CD4-positive, alpha-beta memory T cell (primary cell): ENCODE results near the gene RAD18. TPM values are rescaled to one million over a fixed set of nuclear protein-coding genes. Genes with fewer than 3 reads are reported as not detected.

Experiments
- CTCF ChIA-PET: fragments of 350-600 bp; sonication (Branson Sonifier 250); formaldehyde crosslinking; loops from one replicate; lab custom pipeline; 2021; ENCODE audit warnings: inconsistent platforms; ENCODE audit not compliant: partially characterized antibody; lab: Charles Lee
- POLR2A ChIA-PET: fragments of 350-600 bp; sonication (Branson Sonifier 250); formaldehyde crosslinking; loops from one replicate; lab custom pipeline; 2021; ENCODE audit not compliant: partially characterized antibody; lab: Charles Lee
- DNase-seq, 5 donors: peaks; one replicate each; pipeline versions ENCODE4 v3.0.0 to v3.0.0-alpha.2; 2020 to 2022; ENCODE audit warnings: mixed read lengths in 1 of 5
- H3K27ac ChIP-seq: one replicate; pipeline ENCODE4 v1.7.0; 2013; ENCODE audit warnings: low read depth, low read length
- H3K27me3 ChIP-seq: 2 replicates; pipeline ENCODE4 v1.7.0; 2013; ENCODE audit warnings: mild to moderate bottlenecking, low read length, moderate library complexity; ENCODE audit not compliant: insufficient read depth
- H3K36me3 ChIP-seq: 2 replicates; pipeline ENCODE4 v1.7.0; 2013; ENCODE audit warnings: mild to moderate bottlenecking, low read length, moderate library complexity; ENCODE audit not compliant: insufficient read depth
- H3K4me1 ChIP-seq: 2 replicates; pipeline ENCODE4 v1.7.0; 2013; ENCODE audit warnings: mild to moderate bottlenecking, low read length, moderate library complexity; ENCODE audit not compliant: insufficient read depth
- H3K4me3 ChIP-seq, 2 donors: one replicate each; pipeline ENCODE4 v1.7.0; 2013; ENCODE audit warnings: low read length in 2 of 2, mild to moderate bottlenecking in 1 of 2
- H3K9me3 ChIP-seq, 2 donors: one replicate each; pipeline ENCODE4 v1.7.0; 2013; ENCODE audit warnings: low read length in 2 of 2, control low read depth in 1 of 2; ENCODE audit not compliant: control insufficient read depth in 1 of 2
- H3K27ac Mint-ChIP-seq, 7 donors: one replicate each; pipeline ENCODE4 v1.8.0; 2020 to 2021; ENCODE audit warnings: mixed read lengths in 7 of 7, mild to moderate bottlenecking in 6 of 7, inconsistent platforms in 3 of 7, moderate library complexity in 3 of 7
- H3K27me3 Mint-ChIP-seq, 2 donors: one replicate each; pipeline ENCODE4 v1.8.0; 2020 to 2021; ENCODE audit warnings: mixed read lengths in 2 of 2
- H3K36me3 Mint-ChIP-seq, 2 donors: one replicate each; pipeline ENCODE4 v1.8.0; 2020 to 2021; ENCODE audit warnings: mixed read lengths in 2 of 2, inconsistent platforms in 1 of 2, mild to moderate bottlenecking in 1 of 2
- H3K4me1 Mint-ChIP-seq, 4 donors: one replicate each; pipeline ENCODE4 v1.8.0; 2020 to 2021; ENCODE audit warnings: mixed read lengths in 4 of 4, mild to moderate bottlenecking in 1 of 4
- H3K4me3 Mint-ChIP-seq, 8 donors: one replicate each; pipeline ENCODE4 v1.8.0; 2020 to 2021; ENCODE audit warnings: mixed read lengths in 8 of 8, mild to moderate bottlenecking in 7 of 8, moderate library complexity in 6 of 8, inconsistent platforms in 3 of 8
- H3K9me3 Mint-ChIP-seq, 8 donors: one replicate each; pipeline ENCODE4 v1.8.0; 2020 to 2021; ENCODE audit warnings: mixed read lengths in 8 of 8, mild to moderate bottlenecking in 5 of 8, inconsistent platforms in 3 of 8, moderate library complexity in 1 of 8
- intact Hi-C: fragments of 100-400 bp; cut with micrococcal nuclease; formaldehyde crosslinking; loops from one replicate; pipeline ENCODE4 v1.15.1; 2023
- polyA plus RNA-seq, 2 donors: library from polyadenylated mRNA; unstranded; fragments of 300-500 nt; fragmentation: Illumina TruSeq; gene quantifications; one replicate each; pipeline ENCODE4 v1.2.3, GENCODE V29; 2021
- total RNA-seq, 2 experiments: library from RNA; stranded (reverse); gene quantifications; one replicate each; pipeline ENCODE4 v1.2.3, GENCODE V29; 2021

RAD18 gene
- total and polyA plus RNA-seq, 4 experiments from 2014 or later, result 11.9 to 17.6 (median 15.7) TPM

DNA sequence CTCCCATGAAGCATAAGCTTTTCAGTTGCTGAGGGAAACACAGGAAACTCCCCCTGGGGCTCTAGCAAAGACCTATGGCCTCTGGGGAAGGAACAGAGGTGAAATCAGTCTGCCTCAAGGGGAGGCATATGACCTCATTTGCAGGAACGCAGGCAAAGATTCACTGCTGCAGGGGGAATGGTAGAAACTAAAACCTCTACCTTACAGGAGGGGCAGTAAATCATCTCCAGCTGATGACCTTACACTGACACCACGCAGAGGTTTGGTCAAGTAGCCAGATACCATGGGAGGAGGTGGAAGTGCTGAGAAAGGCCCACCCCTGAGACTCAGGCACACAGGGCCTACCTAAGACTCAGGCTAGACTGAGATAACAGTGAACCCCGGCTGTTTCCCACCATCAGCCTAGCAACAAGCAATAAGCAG, 81.1 kb downstream of the RAD18 start:
- no peaks in the 10 kb centered on the region for H3K27me3 ChIP-seq
- H3K27ac ChIP-seq, result no peak overlapping the region
- intact Hi-C loops, result no loop called here
- H3K27me3 Mint-ChIP-seq, result no peaks in the 10 kb centered on the region
- no peaks in the 10 kb centered on the region for H3K9me3 ChIP-seq
- H3K4me1 ChIP-seq, result no peaks in the 10 kb centered on the region
- H3K4me3 Mint-ChIP-seq, result no peak overlapping the region
- peaks cover 0 to 3% (median 0%) of the 10 kb centered on the region in 8 donors for H3K9me3 Mint-ChIP-seq
- peaks cover 0 to 2% (median 0%) of the 10 kb centered on the region in 4 donors for H3K4me1 Mint-ChIP-seq
- no peak overlapping the region for H3K27ac Mint-ChIP-seq
- H3K36me3 ChIP-seq, result peaks cover 7% of the 10 kb centered on the region
- peaks cover 60 to 75% of the 10 kb centered on the region in 2 donors for H3K36me3 Mint-ChIP-seq
- POLR2A ChIA-PET, result no interaction called here
- no peak overlapping the region for H3K4me3 ChIP-seq
- no peak for DNase-seq
- CTCF ChIA-PET, result no interaction called here

DNA sequence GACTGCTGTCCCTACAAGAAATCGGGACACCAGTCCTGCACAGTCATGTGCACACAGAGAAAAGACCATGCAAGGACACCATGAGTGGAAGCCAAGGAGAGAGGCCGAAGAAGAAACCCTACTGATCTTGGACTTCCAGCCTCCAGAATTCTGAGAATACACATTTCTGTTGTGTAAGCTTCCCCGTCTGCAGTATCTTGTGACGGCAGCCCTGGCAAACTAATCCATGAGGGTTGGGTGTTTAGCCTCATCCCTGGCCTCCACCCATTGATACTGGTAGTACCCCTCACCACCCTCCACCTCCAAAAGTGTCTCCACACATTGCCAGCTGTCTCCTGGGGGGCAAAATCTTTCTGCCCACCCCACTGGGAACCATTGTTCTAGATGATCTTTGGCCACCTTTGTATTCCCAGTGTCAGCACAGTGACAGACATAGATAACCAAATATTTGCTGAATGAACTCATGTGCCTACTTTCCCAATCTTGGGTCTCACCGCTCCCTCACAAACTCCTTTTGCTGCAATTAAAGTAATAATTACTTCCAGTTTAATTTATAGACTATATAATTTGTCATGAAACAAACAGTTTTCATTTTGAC, 83.8 kb downstream of the RAD18 start:
- peaks cover 49 to 63% of the 10 kb centered on the region in 2 donors for H3K36me3 Mint-ChIP-seq
- H3K27ac ChIP-seq, result no peak overlapping the region
- H3K27ac Mint-ChIP-seq, result no peak overlapping the region
- POLR2A ChIA-PET, result no interaction called here
- H3K4me1 ChIP-seq, result no peaks in the 10 kb centered on the region
- H3K4me3 Mint-ChIP-seq, result no peak overlapping the region
- H3K27me3 Mint-ChIP-seq, result no peaks in the 10 kb centered on the region
- no peak for DNase-seq
- peaks cover 7% of the 10 kb centered on the region for H3K36me3 ChIP-seq
- no peaks in the 10 kb centered on the region for H3K9me3 ChIP-seq
- CTCF ChIA-PET, result interaction anchor here (0.5 kb wide), 1 partner anchor 462 kb away, joined by 3 read pairs; no protein-coding TSS in a partner anchor
- no peaks in the 10 kb centered on the region for H3K27me3 ChIP-seq
- no peak overlapping the region for H3K4me3 ChIP-seq
- intact Hi-C loops, result no loop called here
- peaks cover 0 to 3% (median 0%) of the 10 kb centered on the region in 8 donors for H3K9me3 Mint-ChIP-seq
- H3K4me1 Mint-ChIP-seq, result peaks cover 0 to 2% (median 0%) of the 10 kb centered on the region in 4 donors

DNA sequence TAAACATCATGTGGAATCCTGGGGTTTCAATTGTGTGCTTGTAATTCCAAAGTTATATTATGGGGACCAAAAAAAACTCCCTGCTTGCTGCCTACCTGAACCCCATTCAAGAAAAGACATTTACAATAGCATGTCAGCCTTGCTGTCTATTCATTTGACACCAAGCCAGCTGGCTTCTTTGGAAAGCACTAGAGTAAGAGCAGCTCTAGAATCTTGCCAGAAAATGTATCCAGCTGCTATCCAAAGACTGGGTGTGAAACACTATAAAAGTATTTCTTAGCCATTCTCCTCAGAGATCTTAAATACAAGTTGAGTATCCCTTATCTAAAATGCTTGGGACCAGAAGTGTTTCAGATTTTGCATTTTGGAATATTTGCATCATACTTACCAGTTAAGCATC, 87.4 kb downstream of the RAD18 start:
- Mint-ChIP-seq H3K4me3 (no peak overlapping the region), H3K9me3 (no peaks in the 10 kb centered on the region), H3K27ac (no peak overlapping the region), H3K27me3 (no peaks in the 10 kb centered on the region), H3K4me1 (no peaks in the 10 kb centered on the region), H3K36me3 (peaks cover 29 to 38% of the 10 kb centered on the region in 2 donors)
- no peak overlapping the region for H3K4me3 ChIP-seq
- POLR2A ChIA-PET, result no interaction called here
- DNase-seq, result no peak
- no peaks in the 10 kb centered on the region for H3K9me3 ChIP-seq
- no peaks in the 10 kb centered on the region for H3K27me3 ChIP-seq
- intact Hi-C loops, result no loop called here
- CTCF ChIA-PET, result no interaction called here
- H3K4me1 ChIP-seq, result no peaks in the 10 kb centered on the region
- H3K27ac ChIP-seq, result no peak overlapping the region
- peaks cover 5% of the 10 kb centered on the region for H3K36me3 ChIP-seq

DNA sequence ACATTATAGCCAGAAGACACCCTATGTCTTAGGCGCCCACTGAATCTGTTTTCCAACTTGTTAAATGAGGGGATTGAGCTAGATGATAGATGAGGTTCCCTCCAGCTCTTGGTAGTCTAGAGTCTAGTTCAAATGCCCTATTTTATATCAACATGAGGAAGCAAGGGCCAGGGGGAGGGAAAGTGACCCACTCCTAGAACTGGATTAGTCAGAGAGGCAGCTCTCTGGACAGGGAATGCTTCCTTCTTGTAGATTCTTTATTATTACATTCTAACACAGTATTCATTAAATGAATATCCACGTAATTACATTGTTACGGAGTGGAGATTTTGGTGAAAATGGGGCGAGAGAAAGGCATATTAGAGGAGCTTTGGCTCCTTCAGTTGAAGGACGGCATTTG, 89.5 kb downstream of the RAD18 start:
- Mint-ChIP-seq H3K4me1 (no peaks in the 10 kb centered on the region), H3K27me3 (no peaks in the 10 kb centered on the region), H3K4me3 (no peak overlapping the region), H3K27ac (no peak overlapping the region), H3K36me3 (peaks cover 16 to 25% of the 10 kb centered on the region in 2 donors), H3K9me3 (peaks cover 0 to 5% (median 0%) of the 10 kb centered on the region in 8 donors)
- intact Hi-C loops, result no loop called here
- Histone ChIP-seq H3K4me1 (no peaks in the 10 kb centered on the region), H3K27me3 (no peaks in the 10 kb centered on the region), H3K27ac (no peak overlapping the region), H3K36me3 (no peaks in the 10 kb centered on the region), H3K9me3 (no peaks in the 10 kb centered on the region), H3K4me3 (no peak overlapping the region)
- CTCF ChIA-PET, result no interaction called here
- no peak for DNase-seq
- POLR2A ChIA-PET, result no interaction called here

DNA sequence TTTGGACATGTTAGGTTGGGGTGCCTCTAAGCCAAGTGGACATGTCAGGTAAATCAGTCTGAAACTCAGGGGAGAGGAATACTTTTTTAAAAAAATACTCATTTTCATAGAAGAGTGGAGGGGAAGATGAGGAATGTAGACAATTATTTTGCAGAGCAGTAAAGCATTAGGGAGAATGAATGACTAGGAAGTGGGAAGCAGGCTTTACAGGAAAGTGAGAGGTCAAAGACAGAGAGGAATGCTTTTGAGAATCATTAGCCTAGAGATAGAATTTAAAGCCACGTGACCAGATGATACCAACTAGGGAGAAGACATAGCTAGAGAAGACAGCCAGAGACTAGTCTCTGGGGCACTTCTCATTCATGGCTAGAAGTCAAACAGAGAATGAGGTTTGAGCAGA, 91.0 kb downstream of the RAD18 start:
- intact Hi-C loops, result no loop called here
- ChIA-PET CTCF (no interaction called here), POLR2A (no interaction called here)
- H3K27ac ChIP-seq, result no peak overlapping the region
- no peaks in the 10 kb centered on the region for H3K27me3 ChIP-seq
- no peak overlapping the region for H3K4me3 Mint-ChIP-seq
- peaks cover 3 to 12% of the 10 kb centered on the region in 2 donors for H3K36me3 Mint-ChIP-seq
- no peaks in the 10 kb centered on the region for H3K4me1 ChIP-seq
- H3K9me3 Mint-ChIP-seq, result peaks cover 0 to 5% (median 0%) of the 10 kb centered on the region in 8 donors
- no peak overlapping the region for H3K4me3 ChIP-seq
- no peaks in the 10 kb centered on the region for H3K9me3 ChIP-seq
- no peak overlapping the region for H3K27ac Mint-ChIP-seq
- no peak for DNase-seq
- H3K4me1 Mint-ChIP-seq, result no peaks in the 10 kb centered on the region
- H3K27me3 Mint-ChIP-seq, result no peaks in the 10 kb centered on the region
- H3K36me3 ChIP-seq, result no peaks in the 10 kb centered on the region

DNA sequence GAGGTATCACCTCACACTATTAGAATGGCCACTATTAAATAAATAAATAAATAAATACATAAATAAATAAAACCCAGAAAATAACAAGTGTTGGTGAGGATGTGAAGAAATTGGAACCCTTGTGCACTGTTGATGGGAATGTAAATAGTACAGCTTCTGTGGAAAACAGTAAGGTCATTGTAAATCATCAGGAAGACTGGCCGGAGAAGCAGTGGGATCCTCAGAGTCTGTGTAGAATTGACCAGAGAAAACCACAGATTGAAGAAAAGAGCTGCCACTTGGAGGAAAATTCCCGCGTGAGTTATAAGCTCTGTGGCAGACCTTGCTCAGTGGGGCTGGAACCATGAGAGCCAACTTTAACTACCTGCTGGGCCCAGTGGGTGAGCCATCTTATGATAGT, 92.0 kb downstream of the RAD18 start:
- H3K4me1 Mint-ChIP-seq, result no peaks in the 10 kb centered on the region
- Histone ChIP-seq H3K4me1 (no peaks in the 10 kb centered on the region), H3K9me3 (no peaks in the 10 kb centered on the region), H3K27ac (no peak overlapping the region), H3K4me3 (no peak overlapping the region), H3K36me3 (no peaks in the 10 kb centered on the region), H3K27me3 (no peaks in the 10 kb centered on the region)
- ChIA-PET CTCF (no interaction called here), POLR2A (no interaction called here)
- no peaks in the 10 kb centered on the region for H3K27me3 Mint-ChIP-seq
- peaks cover 0 to 5% (median 0%) of the 10 kb centered on the region in 8 donors for H3K9me3 Mint-ChIP-seq
- H3K27ac Mint-ChIP-seq, result no peak overlapping the region
- no peak for DNase-seq
- H3K36me3 Mint-ChIP-seq, result peaks cover 0 to 3% of the 10 kb centered on the region in 2 donors
- H3K4me3 Mint-ChIP-seq, result no peak overlapping the region
- intact Hi-C loops, result no loop called here

DNA sequence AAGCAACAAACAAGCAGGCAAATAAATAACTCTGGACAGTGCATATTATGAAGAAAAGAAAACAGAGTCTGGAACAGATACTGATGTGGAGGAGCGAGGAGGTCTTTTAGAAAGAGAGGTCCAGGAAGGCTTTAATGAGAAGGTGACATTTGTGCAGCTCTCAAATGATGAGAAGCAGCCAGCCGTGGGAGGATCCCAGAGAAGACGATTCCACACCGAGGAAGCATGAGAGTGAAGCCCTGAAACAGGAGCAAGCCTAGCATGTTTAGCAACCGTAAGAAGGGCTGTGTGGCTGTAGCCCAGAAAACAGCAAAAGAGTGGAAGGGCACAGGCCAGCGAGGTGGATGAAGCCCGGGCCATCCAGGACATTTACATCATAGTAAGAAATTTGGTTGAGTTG, 93.1 kb downstream of the RAD18 start:
- H3K9me3 ChIP-seq, result no peaks in the 10 kb centered on the region
- H3K4me3 ChIP-seq, result no peak overlapping the region
- peaks cover 0 to 5% (median 0%) of the 10 kb centered on the region in 8 donors for H3K9me3 Mint-ChIP-seq
- H3K27me3 ChIP-seq, result no peaks in the 10 kb centered on the region
- H3K4me1 ChIP-seq, result no peaks in the 10 kb centered on the region
- H3K4me3 Mint-ChIP-seq, result no peak overlapping the region
- H3K4me1 Mint-ChIP-seq, result no peaks in the 10 kb centered on the region
- peaks cover 0 to 3% of the 10 kb centered on the region in 2 donors for H3K36me3 Mint-ChIP-seq
- ChIA-PET CTCF (no interaction called here), POLR2A (no interaction called here)
- no peak for DNase-seq
- H3K36me3 ChIP-seq, result no peaks in the 10 kb centered on the region
- intact Hi-C loops, result no loop called here
- no peak overlapping the region for H3K27ac Mint-ChIP-seq
- no peaks in the 10 kb centered on the region for H3K27me3 Mint-ChIP-seq
- H3K27ac ChIP-seq, result no peak overlapping the region
